Stimulated activated CD4-positive, alpha-beta T cell treated with anti-CD3 and anti-CD28 coated beads, TNF-alpha, amount 100 ng/mL, for 48 hours (primary cell): ENCODE results near the gene SAG.

Experiments
- DNase-seq, 3 donors: peaks; one replicate each; pipeline ENCODE4 v3.0.0-alpha.2; 2020; ENCODE audit warnings: low read depth in 3 of 3

The SAG gene

GRCh38 chr2:233307565-233307964, at the start of gene SAG:
TSS of gene SAG (plus strand) at chr2:233307816. CDS start at chr2:233309190, 1,374 bp downstream.
- no peak for DNase-seq

GRCh38 chr2:233258211-233258610, 49.4 kb upstream of the SAG start:
- DNase-seq: no peak

- DNase-seq: no peak
These were observed 47.9 kb upstream of the SAG start for GRCh38 chr2:233259730-233260129.

DNA sequence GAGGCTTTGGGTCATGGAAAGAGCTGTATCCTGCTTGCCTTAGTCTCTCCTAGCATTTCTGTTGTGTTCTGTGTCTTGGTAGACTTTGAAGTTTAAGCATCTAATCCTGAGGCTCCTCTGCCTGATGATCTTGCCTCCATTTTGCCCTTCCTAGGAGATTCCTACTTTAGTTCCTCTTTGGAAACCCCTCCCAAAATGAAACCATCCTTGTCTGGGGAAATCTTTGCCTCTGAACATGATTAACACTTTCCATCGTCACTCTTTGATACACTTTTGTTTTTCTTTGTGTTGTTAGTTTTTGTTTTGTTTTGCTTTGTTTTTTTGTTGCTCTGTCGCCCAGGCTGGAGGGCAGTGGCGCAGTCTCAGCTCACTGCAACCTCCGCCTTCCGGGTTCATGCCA, 47.0 kb upstream of the SAG start:
- DNase-seq: no peak

GRCh38 chr2:233261819-233262555, 45.6 kb upstream of the SAG start:
- DNase-seq: no peak

- DNase-seq: no peak
These were observed 45.1 kb upstream of the SAG start for GRCh38 chr2:233262562-233262961.

DNA sequence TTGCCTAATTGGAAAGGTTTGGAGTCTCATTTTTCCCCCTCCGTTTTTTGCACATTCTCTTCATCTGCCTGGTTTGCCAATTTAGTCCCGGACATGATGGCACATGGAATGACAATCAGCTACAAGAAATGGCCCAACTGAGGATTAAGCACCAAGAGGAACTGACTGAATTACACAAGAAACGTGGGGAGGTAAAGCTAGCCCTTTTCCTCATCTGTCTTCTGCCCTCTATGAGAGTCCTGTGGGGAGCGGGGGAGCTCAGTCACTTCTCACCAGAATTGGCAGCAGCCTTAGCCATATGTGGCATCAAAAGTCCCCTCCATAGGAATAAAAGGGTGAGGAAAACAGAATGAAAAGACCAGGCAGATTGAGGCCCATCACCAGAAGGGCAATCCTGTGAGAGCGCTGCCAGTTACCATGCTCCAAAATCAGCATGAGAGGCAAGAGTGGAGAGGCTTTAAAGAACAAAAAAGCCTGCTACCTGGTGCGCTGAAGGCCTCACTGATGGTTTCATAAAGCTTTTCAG, 44.5 kb upstream of the SAG start:
- no peak for DNase-seq

- no peak for DNase-seq
These were observed 42.9 kb upstream of the SAG start for GRCh38 chr2:233264667-233265066.

DNA sequence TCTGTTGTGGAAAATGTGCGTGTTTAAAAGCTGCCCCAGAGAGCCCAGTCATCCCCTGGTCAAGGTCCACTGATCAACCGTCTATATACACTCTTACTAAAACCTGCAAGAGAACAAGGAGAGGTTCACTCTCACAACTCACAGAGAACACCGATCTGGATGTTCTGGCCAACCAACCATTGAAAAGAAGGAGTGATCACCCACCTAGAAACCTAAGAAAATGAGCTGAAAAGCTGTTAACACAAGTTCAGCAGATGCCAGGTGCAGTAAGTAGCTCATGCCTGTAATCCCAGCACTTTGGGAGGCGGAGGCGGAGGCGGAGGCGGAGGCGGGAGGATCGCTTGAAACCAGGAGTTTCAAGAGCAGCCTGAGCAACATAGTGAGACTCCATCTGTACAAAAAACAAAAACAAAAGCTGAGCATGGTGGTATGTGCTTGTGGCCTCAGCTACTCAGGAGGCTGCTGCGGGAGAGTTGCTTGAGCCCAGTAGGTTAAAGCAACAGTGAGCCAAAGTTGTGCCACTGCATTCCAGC, 41.7 kb upstream of the SAG start:
- DNase-seq: no peak

DNA sequence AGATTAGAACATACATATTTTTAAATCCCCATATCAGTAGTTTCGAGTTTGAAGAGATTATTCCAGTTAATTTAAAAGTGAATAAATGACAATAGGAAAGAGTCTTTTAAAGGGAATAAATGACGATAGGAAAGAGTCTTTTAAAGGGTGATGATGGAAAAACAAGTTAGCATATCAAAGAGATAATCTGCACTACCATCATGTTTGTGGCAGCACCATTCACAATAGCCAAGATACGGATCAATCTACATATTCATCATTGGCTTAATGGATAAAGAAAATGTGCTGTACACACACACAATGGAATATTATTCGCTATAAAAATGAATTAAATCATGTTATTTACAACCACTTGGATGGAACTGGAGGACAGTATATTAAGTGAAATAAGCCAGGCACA, 41.1 kb upstream of the SAG start:
- DNase-seq: no peak

DNA sequence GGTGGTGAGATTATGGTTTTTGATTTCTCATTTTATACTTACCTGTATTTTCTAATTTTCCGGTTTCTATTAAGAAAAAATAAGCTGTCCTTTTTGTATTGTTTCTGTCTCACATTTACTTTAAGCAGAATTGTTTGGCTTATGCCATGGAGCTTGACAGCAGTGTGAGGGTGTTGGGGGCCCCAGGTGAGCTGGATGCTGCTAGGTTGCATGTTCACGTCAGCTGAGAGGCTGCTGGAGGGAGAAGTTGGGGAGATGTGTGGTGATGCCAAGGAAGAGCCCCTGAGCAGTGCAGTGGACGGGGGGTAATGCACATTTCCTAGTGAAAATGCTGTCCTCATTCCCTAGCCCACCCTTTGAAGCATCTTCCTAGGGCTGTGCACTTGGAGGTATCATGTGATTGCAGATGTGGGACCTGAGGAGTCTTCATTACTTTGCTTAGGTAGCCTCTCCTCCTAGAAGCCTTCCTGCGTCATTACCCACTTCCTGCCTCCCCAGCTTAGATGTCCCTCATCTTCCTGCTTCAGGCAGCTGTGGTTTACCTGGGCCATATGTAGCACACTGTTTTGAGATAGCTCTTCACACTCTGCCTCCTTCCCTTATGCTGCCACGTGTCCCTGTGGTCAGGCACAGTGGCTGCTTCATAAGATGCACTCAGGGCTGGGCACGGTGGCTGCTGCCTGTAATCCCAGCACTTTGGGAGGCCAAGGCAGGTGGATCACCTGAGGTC, 39.9 kb upstream of the SAG start:
- DNase-seq: peak; percentile 45 to 58 (median 53)

- DNase-seq: no peak
These were observed 37.2 kb upstream of the SAG start for GRCh38 chr2:233270366-233270765.

- DNase-seq: no peak
These were observed 36.7 kb upstream of the SAG start for GRCh38 chr2:233270951-233271350.

- DNase-seq: no peak
These were observed 35.9 kb upstream of the SAG start for GRCh38 chr2:233271693-233272092.

- DNase-seq: no peak
These were observed 34.5 kb upstream of the SAG start for GRCh38 chr2:233273120-233273519.

GRCh38 chr2:233275223-233275622, 32.4 kb upstream of the SAG start:
- no peak for DNase-seq

- no peak for DNase-seq
These were observed 28.7 kb upstream of the SAG start for GRCh38 chr2:233278921-233279320.

- DNase-seq: no peak
These were observed 27.4 kb upstream of the SAG start for GRCh38 chr2:233280114-233280693.

DNA sequence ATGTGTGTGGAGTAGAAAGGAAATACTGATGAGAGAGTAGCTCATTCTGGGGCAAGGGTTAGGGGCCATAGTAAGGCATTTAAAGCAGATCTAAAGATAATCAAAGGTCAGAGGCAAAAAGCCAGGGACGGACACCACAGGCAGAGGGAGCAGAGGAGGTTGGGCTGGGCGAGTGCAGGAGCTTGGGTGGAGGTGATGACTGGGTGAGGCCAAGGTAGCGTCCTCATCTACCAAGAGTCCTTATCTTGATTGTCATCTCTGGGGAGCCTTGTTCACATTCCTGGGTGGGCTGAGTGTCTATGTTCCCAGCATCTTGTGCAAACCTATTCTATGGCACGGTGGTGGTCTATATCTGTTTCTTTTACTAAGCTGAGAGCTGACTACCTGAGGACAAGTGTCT, 26.1 kb upstream of the SAG start:
- no peak for DNase-seq

GRCh38 chr2:233281992-233282603, 25.5 kb upstream of the SAG start:
- no peak for DNase-seq

- no peak for DNase-seq
These were observed 21.7 kb upstream of the SAG start for GRCh38 chr2:233285921-233286320.

DNA sequence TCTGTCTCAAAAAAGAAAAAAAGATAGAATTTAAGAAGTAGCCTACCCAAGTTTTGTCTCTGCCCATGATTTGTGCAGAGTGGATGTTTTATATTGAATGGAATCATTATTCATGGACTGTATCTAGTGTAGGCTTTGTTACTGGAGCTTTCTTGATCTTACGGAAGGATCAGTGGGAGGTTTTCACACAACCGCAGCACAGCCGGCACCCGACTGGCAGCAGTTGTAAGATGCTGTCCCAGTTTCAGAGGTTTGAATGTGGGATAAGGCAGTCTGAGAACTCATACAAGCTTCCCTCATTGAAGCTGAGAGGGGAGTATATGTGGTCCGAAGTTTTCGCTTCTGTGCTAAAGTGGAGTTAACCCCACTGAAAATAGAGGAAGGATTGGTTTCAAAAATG, 19.7 kb upstream of the SAG start:
- no peak for DNase-seq
